HG02973 (cell line): ENCODE results near the gene RPH3AL.
"Not testable (repeated sequence)": the region's sequence is repeated elsewhere in the genome, so short reads cannot be mapped to it uniquely, and the experiment has no call there.

Source experiments
- ATAC-seq: cut with Tn5 transposase; IDR thresholded peaks from one replicate; pipeline ENCODE4 v1.9.1; 2021; ENCODE audit warnings: moderate library complexity; ENCODE audit not compliant: unreplicated experiment

The RPH3AL gene

DNA sequence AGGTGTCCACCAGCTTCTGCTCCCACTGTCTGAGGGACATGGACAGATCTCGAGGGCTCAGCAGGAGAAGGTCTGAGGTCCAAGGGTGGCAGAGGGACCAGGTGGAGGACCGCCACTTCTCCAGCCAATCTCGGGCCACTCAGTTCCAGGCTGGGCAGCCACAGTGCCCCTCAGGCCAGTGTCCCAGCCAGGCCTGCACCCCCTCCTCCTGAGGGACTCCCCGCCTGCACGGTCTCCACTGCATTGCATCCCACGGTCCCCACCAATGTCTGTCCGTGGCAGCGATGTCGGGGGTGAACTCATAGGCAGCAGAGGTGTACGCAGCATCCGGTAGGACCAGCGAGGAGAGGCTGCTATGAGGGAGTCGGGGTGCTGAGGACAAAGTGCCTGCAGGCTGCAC lies 107.0 kb downstream of the RPH3AL start:
- ATAC-seq, result no peak

DNA sequence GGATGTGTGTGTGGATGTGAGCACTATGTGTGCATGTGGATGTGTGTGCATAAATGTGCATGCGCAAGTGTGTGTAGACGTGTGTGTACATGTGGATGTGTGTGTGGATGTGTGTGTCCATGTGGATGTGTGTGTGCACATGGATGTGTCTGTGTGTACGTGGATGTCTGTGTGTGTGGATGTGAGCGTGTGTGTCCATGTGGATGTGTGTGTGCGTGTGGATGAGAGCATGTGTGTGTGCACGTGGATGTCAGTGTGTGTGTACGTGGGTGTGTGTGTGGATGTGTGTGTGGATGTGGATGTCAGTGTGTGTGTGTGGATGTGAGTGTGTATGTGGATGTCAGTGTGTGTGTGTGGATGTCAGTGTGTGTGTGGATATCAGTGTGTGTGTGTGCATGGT lies 107.6 kb downstream of the RPH3AL start:
- ATAC-seq, result no peak

DNA sequence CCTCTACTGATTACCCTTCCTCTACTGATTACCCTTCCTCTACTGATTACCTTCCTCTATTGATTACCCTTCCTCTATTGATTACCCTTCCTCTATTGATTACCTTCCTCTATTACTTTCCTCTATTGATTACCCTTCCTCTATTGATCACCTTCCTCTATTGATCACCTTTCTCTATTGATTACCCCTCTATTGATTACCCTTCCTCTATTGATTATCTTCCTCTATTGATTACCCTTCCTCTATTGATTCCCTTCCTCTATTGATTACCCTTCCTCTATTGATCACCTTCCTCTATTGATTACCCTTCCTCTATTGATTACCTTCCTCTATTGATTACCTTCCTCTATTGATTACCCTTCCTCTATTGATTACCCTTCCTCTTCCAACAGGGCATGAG lies 108.7 kb downstream of the RPH3AL start:
- not testable (repeated sequence) for ATAC-seq

DNA sequence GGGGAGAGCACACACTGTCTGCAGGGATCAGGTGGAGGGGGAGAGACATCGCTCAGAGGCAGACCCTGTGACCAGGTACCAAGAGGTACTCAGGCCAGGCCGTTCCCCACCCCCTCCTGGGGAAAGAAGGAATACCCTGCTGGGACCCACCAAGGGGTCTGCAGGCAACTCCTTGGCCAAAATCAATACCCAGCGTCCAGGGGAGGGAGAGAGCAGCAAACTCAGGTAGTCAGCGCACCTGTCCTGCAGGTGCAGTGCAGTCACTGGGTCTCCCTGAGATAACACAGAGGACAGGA lies 113.7 kb downstream of the RPH3AL start:
- ATAC-seq, result no peak

DNA sequence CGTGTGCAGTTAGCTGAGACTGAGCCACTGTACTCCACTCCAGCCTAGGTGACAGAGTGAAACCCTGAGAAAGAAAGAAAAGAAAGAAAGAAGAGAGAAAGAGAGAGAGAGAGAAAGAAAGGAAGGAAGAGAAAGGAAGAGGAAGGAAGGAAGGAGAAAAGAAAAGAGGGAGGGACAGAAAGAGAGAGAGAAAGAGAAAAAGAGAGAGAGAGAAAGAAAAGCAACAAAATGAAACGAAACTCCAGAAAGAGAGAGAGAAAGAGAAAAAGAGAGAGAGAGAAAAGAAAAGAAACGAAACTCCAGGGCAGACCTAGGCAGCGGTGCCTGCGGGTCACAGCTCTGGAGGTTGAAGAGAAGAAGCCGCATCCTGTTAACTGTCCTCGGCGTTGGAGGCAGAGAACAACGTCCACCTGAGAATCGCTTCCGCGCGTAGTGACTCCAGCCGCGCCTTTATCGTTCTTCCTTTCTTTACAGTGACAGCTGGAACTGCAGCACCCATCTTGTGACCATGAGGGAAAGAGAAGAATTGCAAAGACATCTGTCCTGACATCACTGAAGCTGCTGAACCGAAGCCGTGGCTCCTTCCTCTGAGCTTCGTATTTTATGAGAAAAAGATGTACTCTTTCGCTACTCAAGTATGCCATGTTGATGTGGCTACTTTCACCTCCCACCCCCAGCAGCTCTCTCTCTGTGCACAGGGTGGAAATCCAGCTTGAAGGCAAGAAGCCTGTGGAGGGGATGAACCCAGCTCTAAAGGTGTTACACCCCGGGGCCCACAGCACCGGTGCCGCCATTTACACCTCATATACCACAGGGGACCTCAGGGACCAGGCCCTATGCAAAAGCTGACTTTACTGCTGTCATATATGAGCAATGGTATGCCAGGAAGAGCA lies 114.3 kb downstream of the RPH3AL start:
- ATAC-seq, result no peak

DNA sequence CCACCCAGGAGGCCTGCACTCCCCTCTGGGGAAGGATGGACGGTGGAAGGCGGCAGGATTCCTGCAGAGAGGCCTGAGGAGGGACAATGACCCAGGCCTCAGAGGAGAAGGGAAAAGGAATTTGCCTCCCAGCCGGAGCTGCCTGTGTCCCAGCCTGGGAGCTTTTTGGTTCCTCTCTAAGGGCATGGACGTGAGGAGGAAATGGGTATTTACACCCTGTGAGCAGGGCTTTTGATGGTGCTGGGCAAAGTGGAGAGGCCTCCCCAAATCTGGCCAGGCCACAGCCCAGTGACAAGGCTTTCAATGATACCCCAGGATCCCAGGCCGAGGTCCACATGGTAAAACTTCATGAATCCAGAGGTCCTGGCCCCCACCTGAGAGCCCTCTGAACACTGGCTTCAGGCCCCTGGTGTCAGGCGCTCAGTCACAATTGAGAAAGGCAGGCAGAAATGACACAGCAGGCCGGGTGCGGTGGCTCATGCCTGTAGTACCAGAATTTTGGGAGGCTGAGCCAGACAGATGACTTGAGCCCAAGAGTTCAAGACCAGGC lies 115.1 kb downstream of the RPH3AL start:
- no peak for ATAC-seq

DNA sequence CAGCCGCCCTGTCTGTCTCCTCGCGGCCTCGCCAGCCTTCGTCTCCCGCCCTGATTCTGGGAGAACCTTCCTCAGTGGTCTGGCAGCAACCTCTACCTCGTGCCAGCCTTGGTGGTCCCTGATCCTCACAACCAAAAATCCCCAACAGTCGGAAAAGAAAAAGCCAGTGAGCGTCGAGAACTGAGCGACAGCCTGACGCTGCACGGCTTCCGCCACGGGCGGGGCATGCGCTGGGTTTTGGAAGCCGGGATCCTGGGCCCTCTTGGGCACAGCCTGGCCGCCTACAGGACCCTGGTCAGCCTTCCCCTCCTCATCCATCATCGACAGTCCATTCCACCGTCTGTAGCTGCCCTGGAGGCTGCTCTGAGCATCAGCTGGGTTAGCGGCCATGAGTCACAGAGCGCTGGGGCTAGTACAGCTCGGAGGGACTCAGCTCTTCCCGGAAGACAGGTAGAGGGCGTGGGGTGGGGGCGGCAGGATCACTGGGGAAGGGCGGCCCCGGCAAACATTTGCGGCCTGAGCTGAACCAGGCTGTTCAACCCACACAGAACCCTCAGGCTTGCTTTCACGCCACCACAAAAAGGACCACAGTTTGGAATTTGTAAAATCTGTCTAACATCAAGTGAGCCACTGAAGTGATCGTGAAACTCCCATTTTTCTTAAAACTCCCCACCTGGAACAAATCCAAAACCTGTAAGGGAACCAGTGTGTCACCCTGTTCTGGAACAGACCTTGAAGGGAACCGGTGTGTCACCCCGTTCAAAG lies 115.8 kb downstream of the RPH3AL start:
- no peak for ATAC-seq

DNA sequence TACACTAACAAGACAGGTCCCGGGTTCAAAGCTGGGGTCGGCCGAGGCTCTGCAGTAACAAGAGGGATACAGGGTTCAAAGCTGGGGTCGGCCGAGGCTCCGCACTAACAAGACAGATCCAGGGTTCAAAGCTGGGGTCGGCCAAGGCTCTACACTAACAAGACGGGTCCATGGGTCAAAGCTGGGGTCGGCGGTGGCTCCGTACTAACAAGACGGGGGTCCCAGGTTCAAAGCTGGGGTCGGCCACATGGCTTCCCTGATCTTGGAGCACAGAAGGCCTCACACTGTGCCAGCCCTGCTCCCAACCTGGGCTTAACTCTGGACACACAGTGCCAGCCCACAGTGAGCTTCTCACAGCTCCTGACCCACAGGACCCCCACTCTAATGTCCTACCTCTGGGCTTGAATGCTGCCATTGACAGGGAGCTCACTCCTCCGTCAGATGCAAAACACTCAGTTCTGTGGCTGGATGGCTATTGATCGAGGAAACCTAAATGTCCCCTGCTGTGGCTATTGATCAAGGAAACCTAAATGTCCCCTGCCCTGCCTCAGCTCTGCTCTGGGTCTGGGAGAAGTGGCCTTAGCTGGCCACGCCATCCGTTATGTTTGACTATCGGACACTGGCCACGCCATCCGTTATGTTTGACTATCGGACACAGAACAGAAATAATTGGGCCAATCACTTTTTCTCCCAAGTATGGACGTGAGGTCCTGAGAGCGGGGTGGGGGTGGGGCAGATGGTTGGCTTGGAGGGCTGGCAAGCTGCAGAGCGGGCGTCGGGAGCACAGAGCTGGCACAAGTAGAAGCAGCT lies 116.6 kb downstream of the RPH3AL start:
- ATAC-seq, result no peak

DNA sequence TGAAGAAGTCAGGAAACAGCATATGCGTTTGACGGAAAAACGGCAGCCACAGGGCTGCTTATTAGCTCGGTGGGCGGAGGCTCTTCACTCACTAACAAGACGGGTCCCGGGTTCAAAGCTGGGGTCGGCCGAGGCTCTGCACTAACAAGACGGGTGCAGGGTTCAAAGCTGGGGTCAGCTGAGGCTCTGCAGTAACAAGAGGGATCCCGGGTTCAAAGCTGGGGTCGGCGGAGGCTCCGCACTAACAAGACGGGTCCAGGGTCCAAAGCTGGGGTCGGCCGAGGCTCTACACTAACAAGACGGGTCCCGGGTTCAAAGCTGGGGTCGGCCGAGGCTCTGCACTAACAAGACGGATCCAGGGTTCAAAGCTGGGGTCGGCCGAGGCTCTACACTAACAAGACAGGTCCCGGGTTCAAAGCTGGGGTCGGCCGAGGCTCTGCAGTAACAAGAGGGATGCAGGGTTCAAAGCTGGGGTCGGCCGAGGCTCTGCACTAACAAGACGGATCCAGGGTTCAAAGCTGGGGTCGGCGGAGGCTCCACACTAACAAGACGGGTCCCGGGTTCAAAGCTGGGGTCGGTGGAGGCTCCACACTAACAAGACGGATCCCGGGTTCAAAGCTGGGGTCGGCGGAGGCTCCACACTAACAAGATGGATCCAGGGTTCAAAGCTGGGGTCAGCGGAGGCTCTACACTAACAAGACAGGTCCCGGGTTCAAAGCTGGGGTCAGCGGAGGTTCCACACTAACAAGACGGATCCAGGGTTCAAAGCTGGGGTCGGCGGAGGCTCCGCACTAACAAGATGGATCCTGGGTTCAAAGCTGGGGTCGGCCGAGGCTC lies 117.4 kb downstream of the RPH3AL start:
- ATAC-seq, result not testable (repeated sequence)

DNA sequence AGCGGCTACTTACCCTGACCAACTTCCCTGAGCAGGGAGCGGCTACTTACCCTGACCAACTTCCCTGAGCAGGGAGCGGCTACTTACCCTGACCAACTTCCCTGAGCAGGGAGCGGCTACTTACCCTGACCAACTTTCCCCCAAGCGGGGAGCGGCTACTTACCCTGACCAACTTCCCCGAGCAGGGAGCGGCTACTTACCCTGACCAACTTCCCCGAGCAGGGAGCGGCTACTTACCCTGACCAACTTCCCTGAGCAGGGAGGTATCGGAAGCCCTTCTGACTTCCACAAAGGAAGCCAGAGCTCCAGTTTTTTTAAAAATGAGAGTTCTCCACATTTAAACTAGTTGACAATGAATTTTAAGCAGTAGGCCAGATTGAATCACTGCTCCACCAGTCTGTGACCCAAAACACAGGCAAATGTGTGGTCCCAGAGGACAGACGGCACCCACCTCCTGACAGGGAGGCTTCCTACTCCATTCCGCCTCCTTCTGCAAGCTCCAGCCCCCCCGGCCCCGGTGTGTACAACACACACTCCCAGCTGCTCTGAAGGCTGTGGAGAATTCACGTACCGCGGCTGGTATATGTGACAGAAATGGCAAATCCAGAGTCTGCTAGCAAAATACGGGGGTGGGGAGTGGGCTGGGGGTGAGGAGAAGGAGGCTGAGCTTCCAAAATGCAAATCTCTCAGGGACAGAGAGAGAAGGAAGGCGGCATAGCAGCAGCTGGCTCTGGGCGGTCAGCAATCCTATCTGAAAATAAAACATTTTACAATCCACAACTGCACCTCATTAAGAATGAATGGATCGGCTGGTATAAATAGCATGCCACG lies 118.2 kb downstream of the RPH3AL start:
- not testable (repeated sequence) for ATAC-seq

DNA sequence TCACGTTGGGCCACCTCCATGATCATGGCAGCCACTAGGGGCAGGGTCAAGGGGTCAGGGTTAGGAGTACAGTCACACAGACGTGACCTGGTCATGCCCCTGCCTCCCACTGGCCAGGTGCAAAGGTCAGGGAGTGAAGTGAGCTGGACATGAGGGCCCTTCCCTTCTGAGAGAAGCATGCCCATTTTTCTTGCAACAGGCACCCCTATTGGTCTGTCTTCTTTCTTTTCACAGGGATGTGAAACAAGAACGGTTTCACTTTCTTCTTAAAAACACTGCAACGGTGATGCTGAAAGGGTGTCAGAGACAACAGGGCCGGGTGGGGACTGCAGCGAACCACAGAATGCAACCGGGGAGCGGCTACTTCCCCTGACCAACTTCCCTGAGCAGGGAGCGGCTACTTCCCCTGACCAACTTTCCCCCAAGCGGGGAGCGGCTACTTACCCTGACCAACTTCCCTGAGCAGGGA lies 119.1 kb downstream of the RPH3AL start:
- no peak for ATAC-seq

DNA sequence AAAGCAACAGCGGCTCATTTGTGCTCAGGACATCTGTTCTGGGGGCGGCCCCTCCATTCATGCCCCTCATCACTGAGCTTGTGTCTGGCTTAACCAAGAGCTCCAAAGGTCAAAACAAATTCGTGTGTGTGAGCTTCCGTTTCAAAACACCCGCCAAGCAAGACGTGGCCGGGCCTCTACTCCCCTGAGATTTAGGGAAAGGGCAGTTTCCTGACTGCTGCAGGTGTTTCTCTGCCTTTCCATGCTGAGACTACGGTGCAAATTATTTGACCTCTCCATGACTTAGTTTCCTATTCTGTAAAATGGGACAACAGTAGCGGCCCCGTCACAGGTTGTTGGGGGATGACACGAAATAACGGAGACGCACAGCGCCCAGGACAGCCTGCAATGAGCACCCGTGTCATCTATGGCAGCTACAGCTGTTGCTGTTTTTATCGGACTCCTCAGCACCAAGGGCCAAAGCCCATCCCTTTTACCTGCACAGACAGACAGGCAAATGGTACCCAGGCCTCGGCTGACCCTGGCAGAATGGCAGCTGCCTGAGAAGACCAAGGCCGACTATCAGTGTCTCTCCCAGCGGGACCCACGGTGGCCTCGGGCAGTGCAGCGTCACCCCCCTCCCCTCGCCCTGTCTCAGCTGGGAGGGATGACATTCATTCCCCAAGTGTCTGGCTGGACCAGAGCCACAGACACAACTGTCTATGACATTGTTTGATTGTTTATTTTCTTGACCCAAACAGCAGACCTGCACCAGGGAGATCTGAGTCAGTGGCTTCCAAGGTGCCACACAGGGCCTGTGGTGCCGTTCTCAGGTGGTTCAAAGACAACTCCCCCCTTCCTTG lies 120.4 kb downstream of the RPH3AL start:
- no peak for ATAC-seq

DNA sequence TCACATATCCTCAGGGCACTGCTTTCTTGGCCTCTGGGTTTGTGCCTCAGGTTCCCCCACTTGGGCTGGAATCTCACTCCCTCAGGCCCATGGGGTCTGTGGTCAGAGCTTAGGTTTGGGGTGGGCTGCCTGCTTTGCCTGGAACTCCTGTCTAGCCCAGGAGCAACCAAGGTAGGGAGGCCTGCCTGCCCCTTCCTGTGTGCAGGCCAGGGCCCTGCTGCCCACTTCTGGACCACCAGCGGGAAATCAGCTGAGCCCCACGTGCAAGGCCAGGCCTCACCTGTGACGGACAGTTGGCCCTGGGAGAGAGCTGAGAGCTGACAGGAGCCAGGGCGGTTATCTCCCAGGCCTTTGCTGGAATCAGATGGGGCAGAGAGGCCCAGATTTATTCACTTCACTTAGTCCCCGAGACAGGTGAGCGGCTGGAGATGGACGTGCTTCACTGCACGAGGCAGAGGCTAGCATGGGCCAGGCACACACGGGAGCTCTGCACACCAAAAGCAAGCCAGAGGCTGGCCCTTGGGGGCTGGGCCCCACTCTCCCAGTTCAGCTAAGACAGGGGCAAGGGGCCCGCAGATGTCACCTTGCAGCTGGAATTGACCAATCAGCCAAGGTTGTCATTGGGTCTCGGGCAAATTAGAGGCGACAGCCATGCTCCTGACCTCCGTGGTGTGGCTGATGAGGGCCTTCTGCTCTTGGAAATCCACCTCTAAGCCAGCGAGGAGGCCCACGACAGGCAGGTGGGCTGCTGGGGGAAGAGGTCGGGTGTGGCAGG lies 121.2 kb downstream of the RPH3AL start:
- no peak for ATAC-seq

DNA sequence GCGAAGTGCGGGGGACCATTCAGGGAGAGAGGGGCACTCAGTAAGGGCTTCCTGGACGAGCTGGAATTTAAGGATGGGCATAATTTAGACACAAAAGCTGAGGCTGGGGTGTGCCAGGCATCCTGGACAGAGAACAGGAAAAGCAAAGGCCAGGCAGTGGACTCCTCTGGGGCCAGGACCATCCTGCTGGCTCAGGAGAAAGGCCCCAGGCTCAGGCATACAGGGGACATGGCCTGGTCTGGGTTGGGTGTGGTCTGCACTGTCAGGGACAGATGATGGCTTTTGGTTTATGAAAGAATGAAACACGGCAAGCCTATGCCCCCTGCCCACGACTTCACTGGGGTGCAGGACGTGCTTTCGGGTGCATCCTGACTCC lies 122.2 kb downstream of the RPH3AL start:
- ATAC-seq, result no peak

DNA sequence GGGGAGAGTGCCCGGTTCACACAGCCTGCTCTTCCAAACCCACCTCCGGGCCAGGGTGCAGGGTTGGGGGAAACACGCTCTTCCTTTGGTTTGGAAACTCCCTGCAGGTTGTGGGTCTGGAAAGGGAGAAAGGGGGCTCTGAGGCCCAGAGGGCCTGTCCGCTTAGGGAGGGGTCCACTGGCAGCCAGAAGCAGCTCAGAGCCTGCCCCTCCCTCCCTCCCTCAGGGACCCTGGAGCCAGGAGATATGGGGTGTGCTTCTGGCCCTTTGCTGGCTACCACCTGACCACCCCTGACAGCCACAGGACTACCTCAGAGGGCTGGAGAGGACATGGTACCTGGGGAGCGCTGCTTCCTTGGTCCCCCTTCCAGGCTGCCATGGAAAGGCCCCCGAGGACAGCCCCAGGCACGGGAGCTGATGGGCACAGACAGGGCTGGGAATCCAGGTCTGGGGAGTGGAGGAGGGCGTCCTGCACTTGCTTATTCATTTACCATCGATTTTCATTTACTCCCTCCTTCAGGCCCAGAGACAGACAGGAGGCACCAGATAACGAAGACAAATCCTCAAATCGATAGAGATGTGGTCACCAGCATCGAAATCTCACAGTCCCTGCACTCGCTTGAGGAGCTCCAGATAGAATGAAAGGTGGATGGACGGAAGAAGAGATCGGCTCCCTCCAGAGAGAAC lies 122.8 kb downstream of the RPH3AL start:
- no peak for ATAC-seq

DNA sequence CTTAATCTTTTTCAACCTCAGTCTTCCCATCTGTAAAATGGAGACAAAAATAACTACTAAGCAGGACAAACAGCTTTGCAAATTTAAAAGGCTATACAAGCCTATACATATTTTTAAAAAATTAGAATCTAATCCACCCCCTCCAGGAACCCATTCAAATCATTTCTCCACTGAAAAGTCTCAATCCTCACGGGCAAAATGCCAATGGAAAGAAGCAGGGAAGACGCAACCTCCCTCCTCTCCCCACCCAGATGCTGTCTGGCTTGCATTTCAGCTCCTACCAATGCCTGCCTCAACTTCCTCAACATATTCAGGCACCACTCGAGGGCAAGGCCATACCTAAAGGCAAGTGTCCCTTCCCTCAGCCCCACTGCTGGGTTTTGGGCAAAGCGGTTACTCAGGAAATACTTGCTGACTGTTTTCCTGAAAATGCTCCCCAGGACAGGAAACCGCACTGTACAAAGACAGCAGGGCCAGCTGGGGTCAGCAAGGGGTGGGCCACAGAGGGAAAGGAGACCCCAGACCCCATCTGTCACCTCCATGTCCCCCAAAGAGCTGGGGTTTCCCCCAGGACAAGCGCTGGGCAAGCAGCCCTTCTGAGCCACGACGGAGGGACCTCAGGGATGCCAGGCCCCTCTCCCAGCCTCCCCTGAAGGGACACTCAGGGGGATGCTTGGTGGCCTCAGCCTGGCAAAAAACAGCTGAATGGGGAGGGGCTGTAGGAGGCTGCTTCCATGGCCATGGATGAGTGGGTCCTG lies 123.5 kb downstream of the RPH3AL start:
- ATAC-seq, result no peak
